ENCODE data around the gene TBCK.

GRCh38 chr4:105994841-105995501 is 321.0 kb downstream of the TBCK start:
- TF ChIP-seq CTCF (optimal IDR thresholded peaks at IDR 0.05 in 1 of 3, IDR thresholded peaks at IDR 0.05 in 1 of 3, conservative IDR thresholded peaks at IDR 0.05 in 1 of 3; ENCODE audit: extremely low read depth in 1 of 3, insufficient read depth in 2 of 3, low read length in 3 of 3) (no peak), EZH2 (IDR thresholded peaks at IDR 0.05; ENCODE audit: low read length) (no peak)
